DND-41 (cell line): ENCODE data around the gene KCNJ6.

Source experiments
- ATAC-seq: fragments of 200-7000 bp; cut with Tn5 transposase; 3 replicates; pipeline ENCODE4 v1.9.1; 2021; ENCODE audit warnings: low read depth; ENCODE audit not compliant: insufficient read depth
- DNase-seq: peaks from one replicate; pipeline ENCODE4 v3.0.0-alpha.2; 2020
- H2AFZ ChIP-seq: 2 replicates; pipeline ENCODE4 v1.6.0; 2012; ENCODE audit warnings: low read depth, low read length
- H3K27ac ChIP-seq: 2 replicates; pipeline ENCODE4 v1.5.1; 2012; ENCODE audit warnings: low read length, inconsistent platforms
- H3K27me3 ChIP-seq: fragments of 200-600 bp; sonication (generic); 2 replicates; pipeline ENCODE4 v1.6.0; 2012; ENCODE audit warnings: low read length, mild to moderate bottlenecking, inconsistent platforms; ENCODE audit not compliant: insufficient read depth, poor library complexity
- H3K36me3 ChIP-seq: 2 replicates; pipeline ENCODE4 v1.5.1; 2012; ENCODE audit warnings: low read length, inconsistent platforms; ENCODE audit not compliant: insufficient read depth
- H3K4me1 ChIP-seq: 2 replicates; pipeline ENCODE4 v1.5.1; 2012; ENCODE audit warnings: mild to moderate bottlenecking, low read length; ENCODE audit not compliant: insufficient read depth
- H3K4me2 ChIP-seq: 2 replicates; pipeline ENCODE4 v1.6.0; 2012; ENCODE audit warnings: mild to moderate bottlenecking, moderate library complexity, low read length, inconsistent platforms; ENCODE audit not compliant: insufficient read depth
- H3K4me3 ChIP-seq, 2 experiments: fragments of 200-600 bp in 1 of 2; shearing (Covaris generic) in 1 of 2; 2 replicates each; pipeline ENCODE4 v1.5.1; 2012 to 2016; ENCODE audit warnings: inconsistent platforms in 2 of 2, low read length in 2 of 2, mild to moderate bottlenecking in 2 of 2, low read depth in 1 of 2, moderate library complexity in 1 of 2
- H3K79me2 ChIP-seq: 2 replicates; pipeline ENCODE4 v1.6.0; 2012; ENCODE audit warnings: low read length, inconsistent platforms; ENCODE audit not compliant: insufficient read depth
- H3K9ac ChIP-seq: 2 replicates; pipeline ENCODE4 v1.6.0; 2012; ENCODE audit warnings: low read depth, mild to moderate bottlenecking, inconsistent platforms, low read length, moderate library complexity
- H3K9me3 ChIP-seq: 2 replicates; pipeline ENCODE4 v1.5.1; 2012; ENCODE audit warnings: low read length, moderate library complexity, mild to moderate bottlenecking, inconsistent platforms; ENCODE audit not compliant: insufficient read depth, severe bottlenecking
- H4K20me1 ChIP-seq: 2 replicates; pipeline ENCODE4 v1.6.0; 2012; ENCODE audit warnings: low read length; ENCODE audit not compliant: insufficient read depth
- CTCF ChIP-seq: IDR thresholded peaks from 2 replicates; pipeline ENCODE4 v1.5.1; 2012; ENCODE audit warnings: borderline replicate concordance, low read length, moderate library complexity, mild to moderate bottlenecking; ENCODE audit not compliant: poor library complexity, severe bottlenecking; ENCODE audit errors: extremely low read depth
- EZH2 ChIP-seq: IDR thresholded peaks from 3 replicates; pipeline ENCODE4 v1.6.1; 2012; ENCODE audit warnings: borderline replicate concordance, low read depth, mild to moderate bottlenecking, moderate library complexity, low read length, inconsistent platforms; ENCODE audit not compliant: severe bottlenecking

The KCNJ6 gene

GRCh38 chr21:37677006-37677405 lies 239.3 kb downstream of the KCNJ6 start:
- TF ChIP-seq CTCF (no peak), EZH2 (no peak)
- no peaks in the 10 kb centered on the region for H3K27me3 ChIP-seq
- H3K9me3 ChIP-seq: no peaks in the 10 kb centered on the region
- no peaks in the 10 kb centered on the region for H3K36me3 ChIP-seq
- no peaks in the 10 kb centered on the region for H4K20me1 ChIP-seq
- no peaks in the 10 kb centered on the region for H3K79me2 ChIP-seq
- no peak overlapping the region for H3K4me3 ChIP-seq
- H3K4me1 ChIP-seq: no peaks in the 10 kb centered on the region
- no peak overlapping the region for H3K4me2 ChIP-seq
- ATAC-seq: no peak
- no peak overlapping the region for H2AFZ ChIP-seq
- DNase-seq: no peak
- no peak overlapping the region for H3K9ac ChIP-seq
- H3K27ac ChIP-seq: no peak overlapping the region

GRCh38 chr21:37675202-37675801 lies 241.0 kb downstream of the KCNJ6 start:
- Histone ChIP-seq H2AFZ (no peak overlapping the region), H3K79me2 (no peaks in the 10 kb centered on the region), H3K27me3 (no peaks in the 10 kb centered on the region), H3K9me3 (no peaks in the 10 kb centered on the region), H4K20me1 (no peaks in the 10 kb centered on the region), H3K4me3 (no peak overlapping the region), H3K4me1 (no peaks in the 10 kb centered on the region), H3K4me2 (no peak overlapping the region), H3K9ac (no peak overlapping the region), H3K36me3 (no peaks in the 10 kb centered on the region), H3K27ac (no peak overlapping the region)
- ATAC-seq: 0 out of 3 replicates have a peak, but pooled peaks have one; percentile 14
- TF ChIP-seq EZH2: no peak
- TF ChIP-seq CTCF: peak; percentile 59
- DNase-seq: peak; percentile 23

- Histone ChIP-seq H3K79me2 (no peaks in the 10 kb centered on the region), H3K4me1 (no peaks in the 10 kb centered on the region), H4K20me1 (no peaks in the 10 kb centered on the region), H2AFZ (no peak overlapping the region), H3K4me2 (no peak overlapping the region), H3K4me3 (no peak overlapping the region), H3K27ac (no peak overlapping the region), H3K36me3 (no peaks in the 10 kb centered on the region), H3K27me3 (no peaks in the 10 kb centered on the region), H3K9ac (no peak overlapping the region), H3K9me3 (no peaks in the 10 kb centered on the region)
- no peak for ATAC-seq
- no peak for TF ChIP-seq CTCF
- TF ChIP-seq EZH2: no peak
- DNase-seq: no peak
Observed at GRCh38 chr21:37673801-37674575, 242.3 kb downstream of the KCNJ6 start.
